Keratinocyte (primary cell): ENCODE data around the gene VAV2. TPM values are rescaled to one million over a fixed set of nuclear protein-coding genes. Genes with fewer than 3 reads are reported as not detected.

Experiments used
- DNase-seq: peaks from one replicate; pipeline ENCODE4 v3.0.0-alpha.2; 2011; ENCODE audit warnings: low read depth, missing footprints, low spot score
- FAIRE-seq: peaks from 2 replicates; lab custom pipeline; 2011; peaks lifted over from hg19 to GRCh38; lab: Jason Lieb, UNC
- H2AFZ ChIP-seq: 2 replicates; pipeline ENCODE4 v1.6.0; 2012; ENCODE audit warnings: low read length, control low read depth, inconsistent platforms; ENCODE audit not compliant: control insufficient read depth
- H3K27ac ChIP-seq: 2 replicates; pipeline ENCODE4 v1.5.1; 2011; ENCODE audit warnings: low read length; ENCODE audit not compliant: control insufficient read depth, insufficient read depth
- H3K27me3 ChIP-seq: 3 replicates; pipeline ENCODE4 v1.6.0; 2011; ENCODE audit warnings: low read length; ENCODE audit not compliant: control insufficient read depth, insufficient read depth; ENCODE audit errors: extremely low read depth
- H3K36me3 ChIP-seq, 2 experiments: 2 replicates in 1 of 2; 3 replicates in 1 of 2; pipeline ENCODE4 v1.5.1; 2011; ENCODE audit warnings: low read length in 2 of 2, mild to moderate bottlenecking in 1 of 2; ENCODE audit not compliant: control insufficient read depth in 2 of 2, insufficient read depth in 2 of 2; ENCODE audit errors: extremely low read depth in 1 of 2
- H3K4me1 ChIP-seq: 3 replicates; pipeline ENCODE4 v1.5.1; 2011; ENCODE audit warnings: low read length; ENCODE audit not compliant: control insufficient read depth, insufficient read depth; ENCODE audit errors: extremely low read depth
- H3K4me2 ChIP-seq: 3 replicates; pipeline ENCODE4 v1.6.0; 2011; ENCODE audit warnings: low read depth, low read length; ENCODE audit not compliant: control insufficient read depth, insufficient read depth; ENCODE audit errors: extremely low read depth
- H3K4me3 ChIP-seq, 3 experiments: fragments of 200-600 bp in 1 of 3; sonication (generic) in 1 of 3; 2 replicates in 2 of 3; 3 replicates in 1 of 3; pipeline ENCODE4 v1.5.1; 2011 to 2016; ENCODE audit warnings: low read length in 3 of 3, mild to moderate bottlenecking in 3 of 3, control low read depth in 2 of 3, inconsistent platforms in 1 of 3, low read depth in 1 of 3, mixed read lengths in 1 of 3, mixed run types in 1 of 3, moderate library complexity in 1 of 3; ENCODE audit not compliant: control insufficient read depth in 2 of 3, insufficient read depth in 2 of 3; ENCODE audit errors: extremely low read depth in 1 of 3
- H3K79me2 ChIP-seq: 2 replicates; pipeline ENCODE4 v1.6.0; 2012; ENCODE audit warnings: low read length; ENCODE audit not compliant: control insufficient read depth, insufficient read depth
- H3K9ac ChIP-seq: 3 replicates; pipeline ENCODE4 v1.6.0; 2011; ENCODE audit warnings: low read length; ENCODE audit not compliant: control insufficient read depth, insufficient read depth; ENCODE audit errors: extremely low read depth
- H3K9me1 ChIP-seq: 3 replicates; pipeline ENCODE4 v1.6.0; 2011; ENCODE audit warnings: low read length; ENCODE audit not compliant: control insufficient read depth, insufficient read depth; ENCODE audit errors: extremely low read depth
- H3K9me3 ChIP-seq: 2 replicates; pipeline ENCODE4 v1.5.1; 2012; ENCODE audit warnings: low read depth, low read length; ENCODE audit not compliant: control insufficient read depth
- H4K20me1 ChIP-seq: 3 replicates; pipeline ENCODE4 v1.6.0; 2011; ENCODE audit warnings: low read length; ENCODE audit not compliant: control insufficient read depth, insufficient read depth; ENCODE audit errors: extremely low read depth
- EZH2 ChIP-seq: IDR thresholded peaks from one replicate; pipeline ENCODE4 v1.6.1; 2012; ENCODE audit warnings: inconsistent platforms, mild to moderate bottlenecking, low read length, moderate library complexity
- dilution Hi-C: fragments of 300-500 bp; cut with MboI; formaldehyde crosslinking; loops from one replicate; pipeline ENCODE4 v1.7.0; 2020; ENCODE audit warnings: low sequenced_read_pairs; ENCODE audit not compliant: extremely low pct_ligation_motif_present
- polyA plus RNA-seq, 5 experiments: library from polyadenylated mRNA; depleted of rRNA in 3 of 5; stranded (reverse) in 3 of 5; stranded (forward) in 1 of 5; unstranded in 1 of 5; fragments of >200 nt; gene quantifications; 1 replicate in 1 of 5; 2 replicates in 3 of 5; 3 replicates in 1 of 5; pipeline versions ENCODE4 v1.2.1 to v1.2.3, GENCODE V29; 2011 to 2012; ENCODE audit warnings: missing spikeins in 2 of 5, low read depth in 1 of 5, low replicate concordance in 1 of 5
- TF ChIP-seq, protein P1 (sequence below), 3 experiments: IDR thresholded peaks in 1 of 3; conservative IDR thresholded peaks in 1 of 3; optimal IDR thresholded peaks in 1 of 3; 2 replicates in 2 of 3; 3 replicates in 1 of 3; pipeline versions ENCODE3 to v1.5.1; 2011; ENCODE audit warnings: low read length in 3 of 3, mild to moderate bottlenecking in 3 of 3, moderate library complexity in 2 of 3, control low read depth in 1 of 3, inconsistent platforms in 1 of 3; ENCODE audit not compliant: insufficient read depth in 2 of 3; ENCODE audit errors: extremely low read depth in 1 of 3

VAV2 gene
- polyA plus RNA-seq, 1 donor (not counting 4 experiments of a cell fraction or from before 2014, with no cell fraction given), result 16.4 TPM

DNA sequence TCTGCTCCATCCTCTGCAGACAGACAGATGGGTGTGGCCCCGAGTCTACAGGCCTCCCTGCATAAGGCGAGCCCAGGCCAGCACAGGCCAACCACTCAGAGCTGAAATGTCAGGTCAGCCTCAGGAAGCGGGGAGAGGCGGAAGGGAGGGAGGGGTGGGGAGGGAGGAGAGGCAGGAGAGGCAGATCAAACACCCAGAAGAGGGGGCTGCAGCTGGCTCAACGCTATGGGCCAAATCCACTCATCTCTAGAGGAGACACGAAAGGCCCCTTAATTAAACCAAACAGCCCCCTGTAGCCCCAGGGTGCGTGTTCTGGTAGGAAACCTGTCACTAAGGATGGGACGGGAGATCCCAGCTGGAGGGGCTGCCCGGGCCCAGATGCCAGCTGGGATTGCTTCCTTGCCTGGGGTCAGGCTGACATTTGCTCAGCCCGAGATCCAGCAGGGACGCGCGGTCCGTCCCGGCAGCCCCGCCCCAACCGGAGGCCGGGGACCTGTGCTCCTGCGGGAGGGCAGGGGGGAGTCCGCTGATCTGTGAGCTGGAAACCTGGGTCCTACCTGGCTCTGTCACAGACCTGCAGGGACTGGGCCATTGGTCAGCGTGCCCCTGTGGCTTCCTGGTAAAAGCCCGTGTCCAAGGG, 156.7 kb downstream of the VAV2 start:
- dilution Hi-C loops, result no loop called here
- no peak for DNase-seq

DNA sequence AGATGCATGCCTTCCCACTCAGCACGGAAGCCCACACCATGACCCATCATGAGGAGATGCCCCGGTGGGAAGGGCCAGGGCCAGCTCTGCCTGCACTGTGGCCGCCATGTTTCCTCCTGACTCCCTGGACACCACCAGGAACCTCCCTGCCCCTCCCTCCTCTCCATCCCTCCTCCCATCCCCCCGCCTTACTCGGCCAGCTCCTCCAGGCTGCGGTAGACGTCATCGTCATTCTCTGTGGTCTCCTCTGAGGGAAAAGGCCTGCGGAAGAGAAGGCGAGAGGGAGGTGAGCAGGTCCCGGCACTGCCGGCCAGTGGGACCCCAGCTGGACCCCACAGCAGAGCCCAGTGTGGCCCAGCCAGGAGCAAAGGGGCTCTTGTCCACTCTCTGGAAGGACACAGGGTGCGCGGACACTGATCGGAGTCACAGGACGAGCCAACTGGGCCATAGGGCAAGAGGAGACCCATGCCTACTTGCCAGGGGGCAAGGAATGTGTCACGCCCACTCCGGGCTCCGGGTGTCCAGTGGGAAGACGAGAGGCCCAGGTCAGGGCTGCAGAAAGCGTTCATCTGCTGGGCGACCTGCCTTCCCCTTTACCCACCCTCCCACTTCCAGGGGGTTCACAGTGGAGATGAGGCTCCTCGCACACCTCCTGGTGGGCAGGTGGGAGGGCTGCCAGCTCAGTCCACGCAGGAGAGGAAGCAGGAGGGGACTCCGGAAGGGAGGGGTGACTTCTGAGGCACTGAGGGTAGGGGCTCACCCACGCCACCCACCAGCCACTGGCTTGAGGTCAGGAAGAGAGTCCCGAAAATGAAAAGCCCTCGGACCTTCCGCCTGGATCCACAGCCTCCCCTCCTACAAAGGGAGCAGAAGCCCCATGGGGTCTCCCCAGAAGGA, 157.8 kb downstream of the VAV2 start:
- Histone ChIP-seq H2AFZ (no peak overlapping the region), H3K27ac (no peak overlapping the region), H3K9me3 (no peaks in the 10 kb centered on the region), H3K9me1 (no peaks in the 10 kb centered on the region), H3K4me2 (no peak overlapping the region), H3K9ac (no peak overlapping the region), H3K4me3 (no peak overlapping the region), H3K36me3 (peaks cover 4 to 12% of the 10 kb centered on the region in 2 experiments), H4K20me1 (no peaks in the 10 kb centered on the region), H3K79me2 (peaks cover 17% of the 10 kb centered on the region), H3K4me1 (peaks cover 8% of the 10 kb centered on the region), H3K27me3 (no peaks in the 10 kb centered on the region)
- TF ChIP-seq EZH2, result no peak
- TF ChIP-seq, protein P1, sequence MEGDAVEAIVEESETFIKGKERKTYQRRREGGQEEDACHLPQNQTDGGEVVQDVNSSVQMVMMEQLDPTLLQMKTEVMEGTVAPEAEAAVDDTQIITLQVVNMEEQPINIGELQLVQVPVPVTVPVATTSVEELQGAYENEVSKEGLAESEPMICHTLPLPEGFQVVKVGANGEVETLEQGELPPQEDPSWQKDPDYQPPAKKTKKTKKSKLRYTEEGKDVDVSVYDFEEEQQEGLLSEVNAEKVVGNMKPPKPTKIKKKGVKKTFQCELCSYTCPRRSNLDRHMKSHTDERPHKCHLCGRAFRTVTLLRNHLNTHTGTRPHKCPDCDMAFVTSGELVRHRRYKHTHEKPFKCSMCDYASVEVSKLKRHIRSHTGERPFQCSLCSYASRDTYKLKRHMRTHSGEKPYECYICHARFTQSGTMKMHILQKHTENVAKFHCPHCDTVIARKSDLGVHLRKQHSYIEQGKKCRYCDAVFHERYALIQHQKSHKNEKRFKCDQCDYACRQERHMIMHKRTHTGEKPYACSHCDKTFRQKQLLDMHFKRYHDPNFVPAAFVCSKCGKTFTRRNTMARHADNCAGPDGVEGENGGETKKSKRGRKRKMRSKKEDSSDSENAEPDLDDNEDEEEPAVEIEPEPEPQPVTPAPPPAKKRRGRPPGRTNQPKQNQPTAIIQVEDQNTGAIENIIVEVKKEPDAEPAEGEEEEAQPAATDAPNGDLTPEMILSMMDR (optimal IDR thresholded peaks at IDR 0.05 in 1 of 3, IDR thresholded peaks at IDR 0.05 in 1 of 3, conservative IDR thresholded peaks at IDR 0.05 in 1 of 3; ENCODE audit: extremely low read depth in 1 of 3, insufficient read depth in 2 of 3, low read length in 3 of 3), result no peak
- dilution Hi-C loops, result no loop called here
- DNase-seq, result no peak
- FAIRE-seq, result no peak

More for the DNA sequence above, 156.7 kb downstream of the VAV2 start:
- Histone ChIP-seq H3K4me3 (no peak overlapping the region), H4K20me1 (no peaks in the 10 kb centered on the region), H3K4me1 (peaks cover 8% of the 10 kb centered on the region), H3K36me3 (peaks cover 0 to 9% of the 10 kb centered on the region in 2 experiments), H3K9me1 (no peaks in the 10 kb centered on the region), H2AFZ (no peak overlapping the region), H3K79me2 (peaks cover 19% of the 10 kb centered on the region), H3K27me3 (no peaks in the 10 kb centered on the region), H3K9me3 (no peaks in the 10 kb centered on the region), H3K27ac (no peak overlapping the region), H3K4me2 (no peak overlapping the region), H3K9ac (no peak overlapping the region)
- no peak for FAIRE-seq
- TF ChIP-seq, protein P1 (optimal IDR thresholded peaks at IDR 0.05 in 1 of 3, IDR thresholded peaks at IDR 0.05 in 1 of 3, conservative IDR thresholded peaks at IDR 0.05 in 1 of 3; ENCODE audit: extremely low read depth in 1 of 3, insufficient read depth in 2 of 3, low read length in 3 of 3), result no peak
- TF ChIP-seq EZH2, result no peak
